ENCODE data around the gene GLRA3.

GRCh38 chr4:174853629-174854028 is 24.6 kb upstream of the GLRA3 start:
- TF ChIP-seq CTCF (conservative IDR thresholded peaks at IDR 0.05 in 1 of 2, IDR thresholded peaks at IDR 0.05 in 1 of 2; ENCODE audit: low read depth in 1 of 2, low read length in 2 of 2) (no peak), EZH2 (IDR thresholded peaks at IDR 0.05; ENCODE audit: low read length, missing control alignments) (no peak)
